ENCODE measurements around the gene C1QB. TPM values are rescaled to one million over a fixed set of nuclear protein-coding genes. Genes with fewer than 3 reads are reported as not detected.

Gene C1QB
- total and polyA plus RNA-seq, 2 experiments from 2014 or later, result not detected

DNA sequence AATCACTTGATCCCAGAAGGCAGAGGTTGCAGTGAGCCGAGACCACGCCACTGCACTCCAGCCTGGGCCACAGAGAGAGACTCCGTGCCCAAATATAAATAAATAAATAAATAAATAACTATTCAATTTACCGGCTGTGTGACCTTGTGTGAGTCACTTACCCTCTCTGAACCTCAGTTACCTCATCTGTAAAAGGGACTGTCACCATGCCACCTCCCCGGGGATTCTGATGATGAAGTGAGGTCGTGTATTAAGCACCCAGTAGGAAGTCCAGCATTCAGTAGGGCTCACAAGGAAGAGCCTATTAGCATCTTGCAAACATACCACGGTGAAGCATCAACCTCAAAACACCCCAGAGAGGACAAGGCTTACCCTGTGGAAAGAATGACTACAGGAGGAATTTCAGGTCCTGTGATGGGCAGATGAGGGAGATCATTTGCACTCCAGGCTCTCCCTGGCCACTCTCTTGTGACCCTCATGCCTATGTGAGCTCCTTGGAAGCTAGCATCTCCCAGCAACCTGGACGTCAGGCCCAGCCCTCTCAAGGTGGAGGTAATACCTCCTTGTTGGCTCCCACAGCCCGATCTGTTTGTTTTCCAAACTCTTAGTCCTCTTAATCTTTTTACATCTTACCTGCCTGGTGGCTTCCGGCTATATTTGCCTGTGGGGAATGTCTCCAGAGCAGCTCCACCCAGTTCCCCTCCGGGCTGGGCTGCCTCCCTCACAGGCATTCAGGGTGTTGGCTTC, 24.2 kb upstream of the C1QB start:
- Histone ChIP-seq H3K79me2 (replicated peaks; ENCODE audit: insufficient read depth) (no peaks in the 10 kb centered on the region), H3K4me2 (peak overlapping the region; percentile 73), H3K4me1 (ENCODE audit: insufficient read depth) (peaks cover 43% of the 10 kb centered on the region), H2AFZ (peak overlapping the region; percentile 61), H3K27ac (ENCODE audit: low read depth) (0 out of 2 replicates have a peak overlapping the region, but pooled peaks have one; percentile 29), H4K20me1 (replicated peaks; ENCODE audit: insufficient read depth) (no peaks in the 10 kb centered on the region; the same call in 1 of the 2 replicates), H3K36me3 (ENCODE audit: insufficient read depth) (no peaks in the 10 kb centered on the region), H3K9me2 (ENCODE audit: insufficient read depth) (no peaks in the 10 kb centered on the region), H3F3A (replicated peaks; ENCODE audit: low read depth) (no peaks in the 10 kb centered on the region), H3K4me3 (0 out of 2 replicates have a peak overlapping the region, but pooled peaks have one; percentile 7), H3K27me3 (ENCODE audit: insufficient read depth) (no peaks in the 10 kb centered on the region)
- TF ChIP-seq, protein P1, sequence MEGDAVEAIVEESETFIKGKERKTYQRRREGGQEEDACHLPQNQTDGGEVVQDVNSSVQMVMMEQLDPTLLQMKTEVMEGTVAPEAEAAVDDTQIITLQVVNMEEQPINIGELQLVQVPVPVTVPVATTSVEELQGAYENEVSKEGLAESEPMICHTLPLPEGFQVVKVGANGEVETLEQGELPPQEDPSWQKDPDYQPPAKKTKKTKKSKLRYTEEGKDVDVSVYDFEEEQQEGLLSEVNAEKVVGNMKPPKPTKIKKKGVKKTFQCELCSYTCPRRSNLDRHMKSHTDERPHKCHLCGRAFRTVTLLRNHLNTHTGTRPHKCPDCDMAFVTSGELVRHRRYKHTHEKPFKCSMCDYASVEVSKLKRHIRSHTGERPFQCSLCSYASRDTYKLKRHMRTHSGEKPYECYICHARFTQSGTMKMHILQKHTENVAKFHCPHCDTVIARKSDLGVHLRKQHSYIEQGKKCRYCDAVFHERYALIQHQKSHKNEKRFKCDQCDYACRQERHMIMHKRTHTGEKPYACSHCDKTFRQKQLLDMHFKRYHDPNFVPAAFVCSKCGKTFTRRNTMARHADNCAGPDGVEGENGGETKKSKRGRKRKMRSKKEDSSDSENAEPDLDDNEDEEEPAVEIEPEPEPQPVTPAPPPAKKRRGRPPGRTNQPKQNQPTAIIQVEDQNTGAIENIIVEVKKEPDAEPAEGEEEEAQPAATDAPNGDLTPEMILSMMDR (conservative IDR thresholded peaks at IDR 0.05; ENCODE audit: low read depth in 2 of 2), result no peak
- TF ChIP-seq POLR2AphosphoS5 (IDR thresholded peaks at IDR 0.05; ENCODE audit: low read depth) (no peak), JUNB (IDR thresholded peaks at IDR 0.05; ENCODE audit: unreplicated experiment) (no peak), CREB1 (CRISPR knock-in tag; IDR thresholded peaks at IDR 0.05; ENCODE audit: low read depth) (no peak), ZNF114 (CRISPR knock-in tag; IDR thresholded peaks at IDR 0.05) (no peak), STAT1 (IDR thresholded peaks at IDR 0.05; ENCODE audit: unreplicated experiment) (no peak), ZNF331 (CRISPR knock-in tag; IDR thresholded peaks at IDR 0.05; ENCODE audit: low read depth) (no peak), EZH2phosphoT487 (IDR thresholded peaks at IDR 0.05; ENCODE audit: unreplicated experiment) (no peak), EZH2 (IDR thresholded peaks at IDR 0.05; ENCODE audit: low read depth, unreplicated experiment) (no peak), NANOG (IDR thresholded peaks at IDR 0.05; ENCODE audit: borderline replicate concordance) (no peak)
- TF ChIP-seq, protein P2, sequence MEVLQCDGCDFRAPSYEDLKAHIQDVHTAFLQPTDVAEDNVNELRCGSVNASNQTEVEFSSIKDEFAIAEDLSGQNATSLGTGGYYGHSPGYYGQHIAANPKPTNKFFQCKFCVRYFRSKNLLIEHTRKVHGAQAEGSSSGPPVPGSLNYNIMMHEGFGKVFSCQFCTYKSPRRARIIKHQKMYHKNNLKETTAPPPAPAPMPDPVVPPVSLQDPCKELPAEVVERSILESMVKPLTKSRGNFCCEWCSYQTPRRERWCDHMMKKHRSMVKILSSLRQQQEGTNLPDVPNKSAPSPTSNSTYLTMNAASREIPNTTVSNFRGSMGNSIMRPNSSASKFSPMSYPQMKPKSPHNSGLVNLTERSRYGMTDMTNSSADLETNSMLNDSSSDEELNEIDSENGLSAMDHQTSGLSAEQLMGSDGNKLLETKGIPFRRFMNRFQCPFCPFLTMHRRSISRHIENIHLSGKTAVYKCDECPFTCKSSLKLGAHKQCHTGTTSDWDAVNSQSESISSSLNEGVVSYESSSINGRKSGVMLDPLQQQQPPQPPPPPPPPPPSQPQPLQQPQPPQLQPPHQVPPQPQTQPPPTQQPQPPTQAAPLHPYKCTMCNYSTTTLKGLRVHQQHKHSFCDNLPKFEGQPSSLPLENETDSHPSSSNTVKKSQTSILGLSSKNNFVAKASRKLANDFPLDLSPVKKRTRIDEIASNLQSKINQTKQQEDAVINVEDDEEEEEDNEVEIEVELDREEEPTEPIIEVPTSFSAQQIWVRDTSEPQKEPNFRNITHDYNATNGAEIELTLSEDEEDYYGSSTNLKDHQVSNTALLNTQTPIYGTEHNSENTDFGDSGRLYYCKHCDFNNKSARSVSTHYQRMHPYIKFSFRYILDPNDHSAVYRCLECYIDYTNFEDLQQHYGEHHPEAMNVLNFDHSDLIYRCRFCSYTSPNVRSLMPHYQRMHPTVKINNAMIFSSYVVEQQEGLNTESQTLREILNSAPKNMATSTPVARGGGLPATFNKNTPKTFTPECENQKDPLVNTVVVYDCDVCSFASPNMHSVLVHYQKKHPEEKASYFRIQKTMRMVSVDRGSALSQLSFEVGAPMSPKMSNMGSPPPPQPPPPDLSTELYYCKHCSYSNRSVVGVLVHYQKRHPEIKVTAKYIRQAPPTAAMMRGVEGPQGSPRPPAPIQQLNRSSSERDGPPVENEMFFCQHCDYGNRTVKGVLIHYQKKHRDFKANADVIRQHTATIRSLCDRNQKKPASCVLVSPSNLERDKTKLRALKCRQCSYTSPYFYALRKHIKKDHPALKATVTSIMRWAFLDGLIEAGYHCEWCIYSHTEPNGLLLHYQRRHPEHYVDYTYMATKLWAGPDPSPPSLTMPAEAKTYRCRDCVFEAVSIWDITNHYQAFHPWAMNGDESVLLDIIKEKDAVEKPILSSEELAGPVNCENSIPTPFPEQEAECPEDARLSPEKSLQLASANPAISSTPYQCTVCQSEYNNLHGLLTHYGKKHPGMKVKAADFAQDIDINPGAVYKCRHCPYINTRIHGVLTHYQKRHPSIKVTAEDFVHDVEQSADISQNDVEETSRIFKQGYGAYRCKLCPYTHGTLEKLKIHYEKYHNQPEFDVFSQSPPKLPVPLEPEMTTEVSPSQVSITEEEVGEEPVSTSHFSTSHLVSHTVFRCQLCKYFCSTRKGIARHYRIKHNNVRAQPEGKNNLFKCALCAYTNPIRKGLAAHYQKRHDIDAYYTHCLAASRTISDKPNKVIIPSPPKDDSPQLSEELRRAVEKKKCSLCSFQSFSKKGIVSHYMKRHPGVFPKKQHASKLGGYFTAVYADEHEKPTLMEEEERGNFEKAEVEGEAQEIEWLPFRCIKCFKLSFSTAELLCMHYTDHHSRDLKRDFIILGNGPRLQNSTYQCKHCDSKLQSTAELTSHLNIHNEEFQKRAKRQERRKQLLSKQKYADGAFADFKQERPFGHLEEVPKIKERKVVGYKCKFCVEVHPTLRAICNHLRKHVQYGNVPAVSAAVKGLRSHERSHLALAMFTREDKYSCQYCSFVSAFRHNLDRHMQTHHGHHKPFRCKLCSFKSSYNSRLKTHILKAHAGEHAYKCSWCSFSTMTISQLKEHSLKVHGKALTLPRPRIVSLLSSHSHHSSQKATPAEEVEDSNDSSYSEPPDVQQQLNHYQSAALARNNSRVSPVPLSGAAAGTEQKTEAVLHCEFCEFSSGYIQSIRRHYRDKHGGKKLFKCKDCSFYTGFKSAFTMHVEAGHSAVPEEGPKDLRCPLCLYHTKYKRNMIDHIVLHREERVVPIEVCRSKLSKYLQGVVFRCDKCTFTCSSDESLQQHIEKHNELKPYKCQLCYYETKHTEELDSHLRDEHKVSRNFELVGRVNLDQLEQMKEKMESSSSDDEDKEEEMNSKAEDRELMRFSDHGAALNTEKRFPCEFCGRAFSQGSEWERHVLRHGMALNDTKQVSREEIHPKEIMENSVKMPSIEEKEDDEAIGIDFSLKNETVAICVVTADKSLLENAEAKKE (CRISPR knock-in tag; IDR thresholded peaks at IDR 0.05), result no peak
- TF ChIP-seq, protein P3, sequence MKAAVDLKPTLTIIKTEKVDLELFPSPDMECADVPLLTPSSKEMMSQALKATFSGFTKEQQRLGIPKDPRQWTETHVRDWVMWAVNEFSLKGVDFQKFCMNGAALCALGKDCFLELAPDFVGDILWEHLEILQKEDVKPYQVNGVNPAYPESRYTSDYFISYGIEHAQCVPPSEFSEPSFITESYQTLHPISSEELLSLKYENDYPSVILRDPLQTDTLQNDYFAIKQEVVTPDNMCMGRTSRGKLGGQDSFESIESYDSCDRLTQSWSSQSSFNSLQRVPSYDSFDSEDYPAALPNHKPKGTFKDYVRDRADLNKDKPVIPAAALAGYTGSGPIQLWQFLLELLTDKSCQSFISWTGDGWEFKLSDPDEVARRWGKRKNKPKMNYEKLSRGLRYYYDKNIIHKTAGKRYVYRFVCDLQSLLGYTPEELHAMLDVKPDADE (IDR thresholded peaks at IDR 0.05), result no peak
- TF ChIP-seq, protein P4, sequence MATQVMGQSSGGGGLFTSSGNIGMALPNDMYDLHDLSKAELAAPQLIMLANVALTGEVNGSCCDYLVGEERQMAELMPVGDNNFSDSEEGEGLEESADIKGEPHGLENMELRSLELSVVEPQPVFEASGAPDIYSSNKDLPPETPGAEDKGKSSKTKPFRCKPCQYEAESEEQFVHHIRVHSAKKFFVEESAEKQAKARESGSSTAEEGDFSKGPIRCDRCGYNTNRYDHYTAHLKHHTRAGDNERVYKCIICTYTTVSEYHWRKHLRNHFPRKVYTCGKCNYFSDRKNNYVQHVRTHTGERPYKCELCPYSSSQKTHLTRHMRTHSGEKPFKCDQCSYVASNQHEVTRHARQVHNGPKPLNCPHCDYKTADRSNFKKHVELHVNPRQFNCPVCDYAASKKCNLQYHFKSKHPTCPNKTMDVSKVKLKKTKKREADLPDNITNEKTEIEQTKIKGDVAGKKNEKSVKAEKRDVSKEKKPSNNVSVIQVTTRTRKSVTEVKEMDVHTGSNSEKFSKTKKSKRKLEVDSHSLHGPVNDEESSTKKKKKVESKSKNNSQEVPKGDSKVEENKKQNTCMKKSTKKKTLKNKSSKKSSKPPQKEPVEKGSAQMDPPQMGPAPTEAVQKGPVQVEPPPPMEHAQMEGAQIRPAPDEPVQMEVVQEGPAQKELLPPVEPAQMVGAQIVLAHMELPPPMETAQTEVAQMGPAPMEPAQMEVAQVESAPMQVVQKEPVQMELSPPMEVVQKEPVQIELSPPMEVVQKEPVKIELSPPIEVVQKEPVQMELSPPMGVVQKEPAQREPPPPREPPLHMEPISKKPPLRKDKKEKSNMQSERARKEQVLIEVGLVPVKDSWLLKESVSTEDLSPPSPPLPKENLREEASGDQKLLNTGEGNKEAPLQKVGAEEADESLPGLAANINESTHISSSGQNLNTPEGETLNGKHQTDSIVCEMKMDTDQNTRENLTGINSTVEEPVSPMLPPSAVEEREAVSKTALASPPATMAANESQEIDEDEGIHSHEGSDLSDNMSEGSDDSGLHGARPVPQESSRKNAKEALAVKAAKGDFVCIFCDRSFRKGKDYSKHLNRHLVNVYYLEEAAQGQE (IDR thresholded peaks at IDR 0.05; ENCODE audit: unreplicated experiment), result no peak
- DNase-seq (ENCODE audit: low spot score) (peak; percentile 28), ATAC-seq (peak; percentile 8; the same call in 2 of the 3 replicates)
- Mint-ChIP-seq H3K27ac (no peak overlapping the region), H3K9me3 (no peaks in the 10 kb centered on the region), H3K27me3 (ENCODE audit: insufficient read depth, low read depth, poor library complexity) (peaks cover 16% of the 10 kb centered on the region), H3K4me3 (no peak overlapping the region), H3K4me1 (peaks cover 42% of the 10 kb centered on the region), H3K36me3 (ENCODE audit: low read depth) (no peaks in the 10 kb centered on the region)

All from GM23338 (cell line).